SK-N-SH (cell line): ENCODE data around the gene JAZF1. TPM values are rescaled to one million over a fixed set of nuclear protein-coding genes. Genes with fewer than 3 reads are reported as not detected.

Experiments used
- CTCF ChIA-PET: fragments of 300-600, 350-600 bp; formaldehyde crosslinking; extraction: SDS; loops from one replicate; lab custom pipeline; 2021; lab: Yijun Ruan, JAX
- POLR2A ChIA-PET: fragments of 350-600 bp; sonication (Branson Sonifier 250); formaldehyde crosslinking; extraction: SDS; loops from one replicate; lab custom pipeline; 2020; ENCODE audit warnings: antibody characterized with exemption, inconsistent platforms; lab: Yijun Ruan, JAX
- DNase-seq: peaks from one replicate; pipeline ENCODE4 v3.0.0; 2012
- H2AFZ ChIP-seq: fragments of 200-600 bp; sonication (generic); 2 replicates; pipeline ENCODE4 v1.8.1; 2016; ENCODE audit warnings: antibody characterized with exemption, mild to moderate bottlenecking, low read depth
- H3F3A ChIP-seq: fragments of 200-600 bp; sonication (generic); replicated peaks from 2 replicates; pipeline ENCODE3; 2016; ENCODE audit warnings: antibody characterized with exemption, mild to moderate bottlenecking; ENCODE audit not compliant: insufficient read depth
- H3K27ac ChIP-seq, 2 experiments: fragments of 200-500 bp in 1 of 2; fragments of 200-600 bp in 1 of 2; sonication (Bioruptor generic) in 1 of 2; sonication (generic), shearing (Covaris generic) in 1 of 2; 2 replicates each; pipeline versions ENCODE4 v1.5.1 to v1.6.1; 2014 to 2016; ENCODE audit warnings: low read depth in 2 of 2, inconsistent platforms in 1 of 2, low read length in 1 of 2, mild to moderate bottlenecking in 1 of 2, mixed read lengths in 1 of 2
- H3K27me3 ChIP-seq: fragments of 200-600 bp; sonication (generic), shearing (Covaris generic); 2 replicates; pipeline ENCODE4 v1.6.1; 2016; ENCODE audit warnings: mixed run types; ENCODE audit not compliant: insufficient read depth
- H3K36me3 ChIP-seq, 2 experiments: fragments of 200-500 bp in 1 of 2; fragments of 200-600 bp in 1 of 2; sonication (Bioruptor generic) in 1 of 2; sonication (generic) in 1 of 2; replicated peaks in 1 of 2; 2 replicates each; pipeline versions ENCODE3 to v1.5.1; 2014 to 2016; ENCODE audit warnings: low read length in 1 of 2, mild to moderate bottlenecking in 1 of 2; ENCODE audit not compliant: insufficient read depth in 2 of 2, control insufficient read depth in 1 of 2
- H3K4me1 ChIP-seq, 2 experiments: fragments of 200-500 bp in 1 of 2; fragments of 200-600 bp in 1 of 2; sonication (Bioruptor generic) in 1 of 2; sonication (generic), shearing (Covaris generic) in 1 of 2; 2 replicates each; pipeline versions ENCODE4 v1.5.1 to v1.6.1; 2014 to 2016; ENCODE audit warnings: low read depth in 1 of 2, low read length in 1 of 2, mixed run types in 1 of 2; ENCODE audit not compliant: insufficient read depth in 2 of 2, control insufficient read depth in 1 of 2
- H3K4me2 ChIP-seq: fragments of 200-600 bp; sonication (generic), shearing (Covaris generic); 2 replicates; pipeline ENCODE4 v1.6.1; 2017; ENCODE audit warnings: mixed run types
- H3K4me3 ChIP-seq, 2 experiments: fragments of 200-500 bp in 1 of 2; fragments of 200-600 bp in 1 of 2; sonication (Bioruptor generic) in 1 of 2; sonication (generic), shearing (Covaris generic) in 1 of 2; 2 replicates each; pipeline versions ENCODE4 v1.5.1 to v1.8.1; 2014 to 2016; ENCODE audit warnings: low read depth in 2 of 2, inconsistent platforms in 1 of 2, low read length in 1 of 2, mild to moderate bottlenecking in 1 of 2, mixed read lengths in 1 of 2, moderate library complexity in 1 of 2
- H3K79me2 ChIP-seq: fragments of 200-600 bp; sonication (generic); 2 replicates; pipeline ENCODE4 v1.8.1; 2017; ENCODE audit warnings: mild to moderate bottlenecking; ENCODE audit not compliant: insufficient read depth
- H3K9ac ChIP-seq: fragments of 200-600 bp; sonication (generic); 2 replicates; pipeline ENCODE4 v1.6.1; 2017; ENCODE audit warnings: mixed run types
- H3K9me2 ChIP-seq: fragments of 200-600 bp; sonication (generic); 2 replicates; pipeline ENCODE4 v1.6.1; 2017; ENCODE audit warnings: mixed run types
- H3K9me3 ChIP-seq: fragments of 200-600 bp; sonication (generic); 2 replicates; pipeline ENCODE4 v1.6.1; 2017; ENCODE audit warnings: mixed run types, mild to moderate bottlenecking, moderate library complexity
- H4K20me1 ChIP-seq: fragments of 200-600 bp; sonication (generic); 2 replicates; pipeline ENCODE4 v1.6.1; 2017; ENCODE audit warnings: mild to moderate bottlenecking, mixed run types; ENCODE audit not compliant: insufficient read depth
- CHD2 ChIP-seq: fragments of 150-350 bp; IDR thresholded peaks from 2 replicates; pipeline ENCODE4 v1.6.1; 2018; ENCODE audit warnings: low read length; ENCODE audit not compliant: partially characterized antibody
- ELF1 ChIP-seq: IDR thresholded peaks from 2 replicates; pipeline ENCODE4 v1.4.0; 2012
- EP300 ChIP-seq, 2 experiments: IDR thresholded peaks; 2 replicates each; pipeline versions ENCODE4 v1.4.0 to v1.6.1; 2012; ENCODE audit warnings: borderline replicate concordance in 1 of 2, low read depth in 1 of 2, low read length in 1 of 2
- EZH2phosphoT487 ChIP-seq: fragments of 200-600 bp; sonication (generic); IDR thresholded peaks from 2 replicates; pipeline ENCODE4 v1.6.1; 2017; ENCODE audit warnings: low read depth, mixed run types, mild to moderate bottlenecking, antibody characterized with exemption, moderate library complexity, borderline replicate concordance
- FOSL2 ChIP-seq: IDR thresholded peaks from 2 replicates; pipeline ENCODE4 v1.4.0; 2012; ENCODE audit warnings: low read depth, mild to moderate bottlenecking, moderate library complexity, borderline replicate concordance
- FOXM1 ChIP-seq: IDR thresholded peaks from 2 replicates; pipeline ENCODE4 v1.4.0; 2012; ENCODE audit warnings: low read depth, mild to moderate bottlenecking
- MEF2A ChIP-seq: IDR thresholded peaks from 2 replicates; pipeline ENCODE4 v1.4.0; 2012; ENCODE audit warnings: low read depth, borderline replicate concordance
- PBX3 ChIP-seq: IDR thresholded peaks from 2 replicates; pipeline ENCODE4; 2012
- RAD21 ChIP-seq: IDR thresholded peaks from 2 replicates; pipeline ENCODE4 v1.6.1; 2012; ENCODE audit warnings: mild to moderate bottlenecking, low read length
- SIN3A ChIP-seq: IDR thresholded peaks from 2 replicates; pipeline ENCODE4 v1.6.1; 2012; ENCODE audit warnings: low read depth, mild to moderate bottlenecking, low read length, moderate library complexity, borderline replicate concordance
- TAF1 ChIP-seq: IDR thresholded peaks from 2 replicates; pipeline ENCODE4 v1.6.1; 2012; ENCODE audit warnings: low read depth, mild to moderate bottlenecking, low read length, moderate library complexity, borderline replicate concordance
- TEAD4 ChIP-seq: IDR thresholded peaks from 2 replicates; pipeline ENCODE4 v1.4.0; 2012; ENCODE audit warnings: mild to moderate bottlenecking, borderline replicate concordance; ENCODE audit not compliant: insufficient read depth
- USF1 ChIP-seq: IDR thresholded peaks from 2 replicates; pipeline ENCODE4 v1.4.0; 2012; ENCODE audit warnings: low read depth, borderline replicate concordance
- USF2 ChIP-seq: fragments of 150-350 bp; IDR thresholded peaks from 2 replicates; pipeline ENCODE4 v1.6.1; 2017; ENCODE audit warnings: antibody characterized with exemption, low read length, low read depth, borderline replicate concordance
- WGBS: methylation state at CpG from one replicate; pipeline ENCODE4 v1.1.6; 2017; ENCODE audit warnings: low lambda C conversion rate; 5-methylcytosine and 5-hydroxymethylcytosine counted together
- polyA plus RNA-seq, 3 experiments: library from polyadenylated mRNA; depleted of rRNA; stranded (reverse); fragments of >200 nt; gene quantifications; 2 replicates each; pipeline ENCODE4 v1.2.3, GENCODE V29; 2012

The JAZF1 gene
- polyA plus RNA-seq, 1 of the 3 experiments (the other 2 are of a cell fraction), result 1.7 TPM

GRCh38 chr7:27958933-27959548, 221.6 kb downstream of the JAZF1 start:
- H3K27me3 ChIP-seq, result no peaks in the 10 kb centered on the region
- TF ChIP-seq MEF2A, result no peak
- no peak for TF ChIP-seq TEAD4
- TF ChIP-seq FOSL2, result no peak
- no peaks in the 10 kb centered on the region for H3F3A ChIP-seq
- no peak overlapping the region for H3K27ac ChIP-seq
- H3K9me3 ChIP-seq, result no peaks in the 10 kb centered on the region
- no peak overlapping the region for H3K4me2 ChIP-seq
- H2AFZ ChIP-seq, result no peak overlapping the region
- H4K20me1 ChIP-seq, result no peaks in the 10 kb centered on the region
- no peak for DNase-seq
- ChIA-PET CTCF (interaction anchor here (0.7 to 1.5 kb wide), 3 partner anchors 521 to 763 kb away, joined by 3 to 4 read pairs (median 3); no protein-coding TSS in a partner anchor), POLR2A (no interaction called here)
- no peak overlapping the region for H3K9ac ChIP-seq
- no peaks in the 10 kb centered on the region for H3K36me3 ChIP-seq
- no peaks in the 10 kb centered on the region for H3K9me2 ChIP-seq
- H3K4me1 ChIP-seq, result peaks cover 0 to 3% of the 10 kb centered on the region in 2 experiments; a peak in 2 of 4 replicates
- H3K4me3 ChIP-seq, result no peak overlapping the region
- no peaks in the 10 kb centered on the region for H3K79me2 ChIP-seq

- Histone ChIP-seq H3F3A (no peaks in the 10 kb centered on the region), H3K27me3 (no peaks in the 10 kb centered on the region), H4K20me1 (no peaks in the 10 kb centered on the region), H3K36me3 (no peaks in the 10 kb centered on the region), H3K4me1 (peaks cover 0 to 2% of the 10 kb centered on the region in 2 experiments; a peak in 2 of 4 replicates), H3K9me3 (no peaks in the 10 kb centered on the region), H3K9ac (no peak overlapping the region), H3K27ac (no peak overlapping the region), H3K79me2 (no peaks in the 10 kb centered on the region), H2AFZ (no peak overlapping the region), H3K9me2 (no peaks in the 10 kb centered on the region), H3K4me3 (no peak overlapping the region), H3K4me2 (no peak overlapping the region)
- TF ChIP-seq CHD2, result no peak
- no peak for TF ChIP-seq ELF1
- TF ChIP-seq PBX3, result no peak
- TF ChIP-seq USF1, result no peak
- no peak for TF ChIP-seq FOSL2
- no peak for TF ChIP-seq EZH2phosphoT487
- TF ChIP-seq TAF1, result no peak
- TF ChIP-seq USF2, result no peak
- TF ChIP-seq RAD21, result no peak
- no peak for TF ChIP-seq EP300 (IDR thresholded peaks at IDR 0.05; ENCODE audit: borderline replicate concordance in 1 of 2, low read depth in 1 of 2, low read length in 1 of 2)
- TF ChIP-seq FOXM1, result no peak
- TF ChIP-seq SIN3A, result no peak
- DNase-seq, result no peak
- POLR2A ChIA-PET, result no interaction called here
- WGBS, result 75% methylated on average over 2 of the region's 2 CpGs
- CTCF ChIA-PET, result interaction anchor here (1.2 kb wide), 1 partner anchor 141 kb away, joined by 4 read pairs; no protein-coding TSS in a partner anchor
Measured at GRCh38 chr7:27955596-27955995, 225.0 kb downstream of the JAZF1 start.
